ENCODE results near the gene MME.

GRCh38 chr3:155173771-155174170 is 93.7 kb downstream of the MME start:
- TF ChIP-seq, protein P1, sequence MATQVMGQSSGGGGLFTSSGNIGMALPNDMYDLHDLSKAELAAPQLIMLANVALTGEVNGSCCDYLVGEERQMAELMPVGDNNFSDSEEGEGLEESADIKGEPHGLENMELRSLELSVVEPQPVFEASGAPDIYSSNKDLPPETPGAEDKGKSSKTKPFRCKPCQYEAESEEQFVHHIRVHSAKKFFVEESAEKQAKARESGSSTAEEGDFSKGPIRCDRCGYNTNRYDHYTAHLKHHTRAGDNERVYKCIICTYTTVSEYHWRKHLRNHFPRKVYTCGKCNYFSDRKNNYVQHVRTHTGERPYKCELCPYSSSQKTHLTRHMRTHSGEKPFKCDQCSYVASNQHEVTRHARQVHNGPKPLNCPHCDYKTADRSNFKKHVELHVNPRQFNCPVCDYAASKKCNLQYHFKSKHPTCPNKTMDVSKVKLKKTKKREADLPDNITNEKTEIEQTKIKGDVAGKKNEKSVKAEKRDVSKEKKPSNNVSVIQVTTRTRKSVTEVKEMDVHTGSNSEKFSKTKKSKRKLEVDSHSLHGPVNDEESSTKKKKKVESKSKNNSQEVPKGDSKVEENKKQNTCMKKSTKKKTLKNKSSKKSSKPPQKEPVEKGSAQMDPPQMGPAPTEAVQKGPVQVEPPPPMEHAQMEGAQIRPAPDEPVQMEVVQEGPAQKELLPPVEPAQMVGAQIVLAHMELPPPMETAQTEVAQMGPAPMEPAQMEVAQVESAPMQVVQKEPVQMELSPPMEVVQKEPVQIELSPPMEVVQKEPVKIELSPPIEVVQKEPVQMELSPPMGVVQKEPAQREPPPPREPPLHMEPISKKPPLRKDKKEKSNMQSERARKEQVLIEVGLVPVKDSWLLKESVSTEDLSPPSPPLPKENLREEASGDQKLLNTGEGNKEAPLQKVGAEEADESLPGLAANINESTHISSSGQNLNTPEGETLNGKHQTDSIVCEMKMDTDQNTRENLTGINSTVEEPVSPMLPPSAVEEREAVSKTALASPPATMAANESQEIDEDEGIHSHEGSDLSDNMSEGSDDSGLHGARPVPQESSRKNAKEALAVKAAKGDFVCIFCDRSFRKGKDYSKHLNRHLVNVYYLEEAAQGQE (IDR thresholded peaks at IDR 0.05; ENCODE audit: insufficient read depth in 1 of 2, low read depth in 2 of 2, low read length in 2 of 2), result no peak
- no peak for TF ChIP-seq TAF1 (IDR thresholded peaks at IDR 0.05; ENCODE audit: borderline replicate concordance, insufficient read depth, low read length)

Measured in PFSK-1 (cell line).